Endothelial cell of umbilical vein (primary cell): ENCODE measurements around the gene LARGE1. TPM values are rescaled to one million over a fixed set of nuclear protein-coding genes. Genes with fewer than 3 reads are reported as not detected.

Experiments used
- BruUV-seq: library from RNA; stranded (reverse); fragments of 400-500 nt; replicated peaks from 2 replicates; lab custom pipeline; 2021; lab: Mats Ljungman, UMichigan
- CTCF ChIA-PET: fragments of 300-600, 350-600 bp; sonication (Branson Sonifier 250); formaldehyde crosslinking; loops from one replicate; lab custom pipeline; 2021; ENCODE audit warnings: antibody characterized with exemption, inconsistent platforms; lab: Charles Lee
- POLR2A ChIA-PET: fragments of 300-600, 350-600 bp; sonication (Branson Sonifier 250); formaldehyde crosslinking; loops from one replicate; lab custom pipeline; 2021; ENCODE audit warnings: antibody characterized with exemption, inconsistent platforms; lab: Charles Lee
- DNase-seq: peaks from one replicate; pipeline ENCODE4 v3.0.0-alpha.2; 2011; ENCODE audit warnings: low read depth, low spot score
- FAIRE-seq: peaks from 2 replicates; lab custom pipeline; 2011; peaks lifted over from hg19 to GRCh38; lab: Jason Lieb, UNC
- H2AFZ ChIP-seq: 2 replicates; pipeline ENCODE4 v1.6.0; 2012; ENCODE audit warnings: low read depth, low read length, control low read depth, inconsistent platforms
- H3K27ac ChIP-seq: 2 replicates; pipeline ENCODE4 v1.5.1; 2011; ENCODE audit warnings: low read depth, mild to moderate bottlenecking, control low read depth, low read length, moderate library complexity; ENCODE audit not compliant: insufficient read depth
- H3K27me3 ChIP-seq, 2 experiments: 2 replicates each; pipeline versions ENCODE4 v1.6.0 to v1.6.1; 2011; ENCODE audit warnings: low read length in 2 of 2, mixed read lengths in 1 of 2; ENCODE audit not compliant: control insufficient read depth in 2 of 2, insufficient read depth in 2 of 2
- H3K36me3 ChIP-seq, 2 experiments: 2 replicates in 1 of 2; 3 replicates in 1 of 2; pipeline ENCODE4 v1.5.1; 2011; ENCODE audit warnings: low read length in 2 of 2, mild to moderate bottlenecking in 1 of 2, moderate library complexity in 1 of 2; ENCODE audit not compliant: control insufficient read depth in 2 of 2, insufficient read depth in 2 of 2; ENCODE audit errors: extremely low read depth in 1 of 2
- H3K4me1 ChIP-seq: 3 replicates; pipeline ENCODE4 v1.5.1; 2011; ENCODE audit warnings: mild to moderate bottlenecking, low read length; ENCODE audit not compliant: control insufficient read depth, insufficient read depth; ENCODE audit errors: extremely low read depth
- H3K4me2 ChIP-seq: 2 replicates; pipeline ENCODE4 v1.6.1; 2011; ENCODE audit warnings: low read length, control low read depth, mixed read lengths; ENCODE audit not compliant: insufficient read depth
- H3K4me3 ChIP-seq, 3 experiments: fragments of 200-600 bp in 1 of 3; sonication (generic), shearing (Covaris generic) in 1 of 3; replicated peaks in 1 of 3; 2 replicates each; pipeline ENCODE4 v1.5.1; 2011 to 2016; ENCODE audit warnings: control low read depth in 3 of 3, low read length in 3 of 3, mild to moderate bottlenecking in 2 of 3, inconsistent platforms in 1 of 3, low read depth in 1 of 3, moderate library complexity in 1 of 3; ENCODE audit not compliant: insufficient read depth in 1 of 3
- H3K79me2 ChIP-seq: 2 replicates; pipeline ENCODE4 v1.6.0; 2012; ENCODE audit warnings: low read length, inconsistent platforms; ENCODE audit not compliant: control insufficient read depth, insufficient read depth
- H3K9ac ChIP-seq: replicated peaks from 2 replicates; pipeline ENCODE3; 2011; ENCODE audit warnings: low read length, control low read depth; ENCODE audit not compliant: insufficient read depth; ENCODE audit errors: extremely low read depth
- H3K9me1 ChIP-seq: replicated peaks from 3 replicates; pipeline ENCODE4 v1.6.0; 2011; ENCODE audit warnings: mild to moderate bottlenecking, low read length; ENCODE audit not compliant: control insufficient read depth, insufficient read depth; ENCODE audit errors: extremely low read depth
- H3K9me3 ChIP-seq: replicated peaks from 2 replicates; pipeline ENCODE4 v1.5.1; 2012; ENCODE audit warnings: low read length, inconsistent platforms; ENCODE audit not compliant: control insufficient read depth, insufficient read depth
- H4K20me1 ChIP-seq: replicated peaks from 2 replicates; pipeline ENCODE3; 2011; ENCODE audit warnings: mild to moderate bottlenecking, low read length; ENCODE audit not compliant: control insufficient read depth, insufficient read depth; ENCODE audit errors: extremely low read depth
- CTCF ChIP-seq, 2 donors: IDR thresholded peaks; 1 replicate in 1 of 2; 2 replicates in 1 of 2; pipeline ENCODE4 v1.5.1; 2011; ENCODE audit warnings: low read length in 2 of 2, mild to moderate bottlenecking in 2 of 2, moderate library complexity in 2 of 2, control low read depth in 1 of 2, inconsistent platforms in 1 of 2, low read depth in 1 of 2; ENCODE audit not compliant: insufficient read depth in 1 of 2; ENCODE audit errors: extremely low read depth in 1 of 2
- EZH2 ChIP-seq: IDR thresholded peaks from 2 replicates; pipeline ENCODE4 v1.6.1; 2012; ENCODE audit warnings: borderline replicate concordance, low read depth, mild to moderate bottlenecking, moderate library complexity, low read length, inconsistent platforms; ENCODE audit not compliant: severe bottlenecking
- FOS ChIP-seq: IDR thresholded peaks from 2 replicates; pipeline ENCODE4 v1.6.1; 2011; ENCODE audit warnings: mild to moderate bottlenecking, low read length, moderate library complexity, borderline replicate concordance; ENCODE audit not compliant: insufficient read depth
- GATA2 ChIP-seq: IDR thresholded peaks from 2 replicates; pipeline ENCODE4 v1.7.0; 2011; ENCODE audit warnings: low read depth, mild to moderate bottlenecking, moderate library complexity, mixed read lengths, low read length; ENCODE audit not compliant: insufficient read length, insufficient read depth
- JUN ChIP-seq: IDR thresholded peaks from 2 replicates; pipeline ENCODE4 v1.6.1; 2011; ENCODE audit warnings: borderline replicate concordance, low read depth; ENCODE audit not compliant: insufficient read length, insufficient read depth
- MYC ChIP-seq: IDR thresholded peaks from one replicate; pipeline ENCODE4 v1.6.1; 2011; ENCODE audit warnings: mild to moderate bottlenecking, low read depth, low read length
- POLR2A ChIP-seq: IDR thresholded peaks from 2 replicates; pipeline ENCODE4 v1.6.1; 2012; ENCODE audit warnings: low read depth, mild to moderate bottlenecking, control low read depth, low read length
- POLR2AphosphoS5 ChIP-seq: IDR thresholded peaks from 2 replicates; pipeline ENCODE4 v1.6.1; 2012; ENCODE audit warnings: low read depth, mild to moderate bottlenecking, control low read depth, low read length, moderate library complexity; ENCODE audit not compliant: insufficient read depth
- dilution Hi-C: fragments of 300-500 bp; cut with MboI; formaldehyde crosslinking; loops from one replicate; pipeline ENCODE4 v1.15.0; 2019; ENCODE audit warnings: low sequenced_read_pairs; ENCODE audit not compliant: extremely low pct_ligation_motif_present
- intact Hi-C: fragments of 100-400 bp; cut with micrococcal nuclease; formaldehyde crosslinking; loops from one replicate; pipeline ENCODE4 v1.10.0; 2022
- polyA plus RNA-seq, 4 experiments: library from polyadenylated mRNA; depleted of rRNA in 3 of 4; stranded (reverse) in 3 of 4; unstranded in 1 of 4; fragments of >200 nt; gene quantifications; 2 replicates each; pipeline versions ENCODE4 v1.2.1 to v1.2.3, GENCODE V29; 2011 to 2012; ENCODE audit warnings: missing spikeins in 1 of 4
- total RNA-seq: library from RNA; stranded (reverse); gene quantifications from 2 replicates; pipeline ENCODE4 v1.2.3, GENCODE V29; 2021
- TF ChIP-seq, protein P1 (sequence below): IDR thresholded peaks from 2 replicates; pipeline ENCODE4 v1.6.1; 2011; ENCODE audit not compliant: insufficient read depth, insufficient read length

The LARGE1 gene
- total and polyA plus RNA-seq, 2 donors (not counting 3 experiments of a cell fraction or from before 2014, with no cell fraction given), result 0.95 to 4.4 TPM

DNA sequence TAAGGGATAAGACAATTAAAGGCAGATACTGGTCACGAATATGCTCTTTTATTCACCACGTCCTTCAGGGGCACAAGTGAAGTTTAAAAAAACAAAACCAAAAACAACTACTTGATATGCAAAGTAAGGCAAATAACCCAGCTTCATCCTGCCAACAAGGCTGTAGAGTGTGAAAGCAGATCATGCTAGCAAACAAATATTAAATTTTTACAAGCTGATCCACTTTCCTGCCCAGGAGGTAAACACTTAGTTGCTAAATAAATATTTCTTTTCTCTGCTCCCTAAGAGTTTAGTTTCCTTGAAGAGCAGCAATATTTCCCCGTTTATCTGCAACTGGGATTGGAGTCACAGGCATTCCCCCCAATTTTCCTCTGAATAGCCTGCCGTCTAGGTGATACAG lies 300.2 kb downstream of the LARGE1 start:
- Histone ChIP-seq H3K79me2 (no peaks in the 10 kb centered on the region), H3K36me3 (no peaks in the 10 kb centered on the region), H3K4me1 (no peaks in the 10 kb centered on the region), H4K20me1 (no peaks in the 10 kb centered on the region), H3K9me3 (peaks cover 8% of the 10 kb centered on the region), H3K9me1 (no peaks in the 10 kb centered on the region), H2AFZ (no peak overlapping the region), H3K9ac (no peak overlapping the region), H3K4me2 (no peak overlapping the region), H3K27me3 (no peaks in the 10 kb centered on the region), H3K4me3 (no peak overlapping the region), H3K27ac (no peak overlapping the region)
- dilution Hi-C loops, result no loop called here
- CTCF ChIA-PET, result no interaction called here
- POLR2A ChIA-PET, result no interaction called here
- intact Hi-C loops, result no loop called here
- no peak for FAIRE-seq
- TF ChIP-seq MYC, result no peak
- DNase-seq, result no peak
- no TSS peak for BruUV-seq

GRCh38 chr22:33606504-33606903 lies 313.8 kb downstream of the LARGE1 start:
- H3K79me2 ChIP-seq, result no peaks in the 10 kb centered on the region
- peaks cover 5% of the 10 kb centered on the region for H3K9me3 ChIP-seq
- dilution Hi-C loops, result no loop called here
- H3K4me1 ChIP-seq, result no peaks in the 10 kb centered on the region
- no peak overlapping the region for H3K9ac ChIP-seq
- FAIRE-seq (no peak), DNase-seq (no peak)
- H4K20me1 ChIP-seq, result no peaks in the 10 kb centered on the region
- CTCF ChIA-PET, result no interaction called here
- H2AFZ ChIP-seq, result no peak overlapping the region
- no peak overlapping the region for H3K27ac ChIP-seq
- TF ChIP-seq MYC, result no peak
- TF ChIP-seq FOS, result no peak
- no peak for TF ChIP-seq JUN
- TF ChIP-seq, protein P1, sequence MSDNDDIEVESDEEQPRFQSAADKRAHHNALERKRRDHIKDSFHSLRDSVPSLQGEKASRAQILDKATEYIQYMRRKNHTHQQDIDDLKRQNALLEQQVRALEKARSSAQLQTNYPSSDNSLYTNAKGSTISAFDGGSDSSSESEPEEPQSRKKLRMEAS, result no peak
- TF ChIP-seq CTCF (IDR thresholded peaks at IDR 0.05; ENCODE audit: extremely low read depth in 1 of 2, insufficient read depth in 1 of 2, low read depth in 1 of 2, low read length in 2 of 2), result no peak
- no peak for TF ChIP-seq POLR2A
- TF ChIP-seq EZH2, result no peak
- no peak for TF ChIP-seq GATA2
- TF ChIP-seq POLR2AphosphoS5, result no peak
- intact Hi-C loops, result no loop called here
- H3K36me3 ChIP-seq, result no peaks in the 10 kb centered on the region
- H3K9me1 ChIP-seq, result no peaks in the 10 kb centered on the region
- BruUV-seq, result no TSS peak
- no peak overlapping the region for H3K4me3 ChIP-seq
- H3K27me3 ChIP-seq, result no peaks in the 10 kb centered on the region
- POLR2A ChIA-PET, result no interaction called here
- no peak overlapping the region for H3K4me2 ChIP-seq
